ENCODE data around the gene SLC29A3.
"Not testable (repeated sequence)": the region's sequence is repeated elsewhere in the genome, so short reads cannot be mapped to it uniquely, and the experiment has no call there.

SLC29A3 gene

GRCh38 chr10:71319042-71319799 is at the start of gene SLC29A3:
Gene SLC29A3, plus strand, starts transcription at chr10:71319259. Its CDS starts 51 bp downstream, at chr10:71319310.
- DNase-seq (ENCODE audit: low read depth in 4 of 4, low spot score in 1 of 4) = peak; percentile 42 to 82 (median 76)

GRCh38 chr10:71269301-71270288 is 49.5 kb upstream of the SLC29A3 start:
- DNase-seq (ENCODE audit: low read depth in 4 of 4, low spot score in 1 of 4) = no peak

DNA sequence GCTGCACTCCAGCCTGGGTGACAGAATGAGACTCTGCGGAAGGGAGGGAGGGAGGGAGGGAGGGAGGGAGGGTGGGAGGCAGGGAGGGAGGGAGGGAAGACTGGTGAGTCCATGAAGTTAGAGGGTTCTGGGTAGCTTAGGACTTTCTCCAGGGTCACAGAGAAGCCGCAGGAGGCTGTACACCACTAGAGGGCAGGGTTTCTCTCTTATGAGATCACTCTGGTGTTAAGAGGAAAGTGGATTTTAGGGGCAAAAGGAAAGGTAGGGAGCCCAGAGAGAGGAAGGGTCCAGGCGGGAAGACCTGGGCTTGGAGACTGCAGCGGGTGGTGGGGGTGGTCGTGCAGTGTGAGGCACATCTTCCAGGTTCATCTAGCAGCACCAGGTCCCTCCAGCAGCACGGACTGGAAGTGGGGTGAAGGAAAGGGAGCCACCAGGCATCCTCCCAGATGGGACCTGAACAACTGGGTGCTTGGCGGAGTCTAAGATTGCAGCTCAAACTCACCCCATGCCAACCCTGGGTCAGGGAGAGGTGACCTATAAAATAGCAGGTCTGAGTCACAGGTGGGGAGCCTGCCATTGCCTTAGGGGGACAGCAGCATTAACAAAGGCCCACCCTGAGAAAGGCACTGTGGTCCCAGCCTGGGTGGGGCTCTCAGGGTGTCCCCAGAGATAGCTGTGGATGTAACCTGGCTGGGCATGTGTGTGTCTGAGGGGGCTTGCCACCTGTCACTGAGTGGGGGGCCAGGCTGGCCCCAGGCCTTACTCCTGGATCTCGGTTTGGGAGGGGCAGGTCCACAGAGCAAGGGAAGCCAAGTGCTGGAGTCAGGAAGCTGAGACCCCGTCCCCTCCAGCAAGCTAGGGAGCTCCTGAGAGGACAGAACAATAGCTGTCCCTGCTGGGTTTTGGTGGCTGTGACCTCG is 48.5 kb upstream of the SLC29A3 start:
- DNase-seq (ENCODE audit: low read depth in 4 of 4, low spot score in 1 of 4) = peak in 2 of 4 experiments; percentile 4 to 11

DNA sequence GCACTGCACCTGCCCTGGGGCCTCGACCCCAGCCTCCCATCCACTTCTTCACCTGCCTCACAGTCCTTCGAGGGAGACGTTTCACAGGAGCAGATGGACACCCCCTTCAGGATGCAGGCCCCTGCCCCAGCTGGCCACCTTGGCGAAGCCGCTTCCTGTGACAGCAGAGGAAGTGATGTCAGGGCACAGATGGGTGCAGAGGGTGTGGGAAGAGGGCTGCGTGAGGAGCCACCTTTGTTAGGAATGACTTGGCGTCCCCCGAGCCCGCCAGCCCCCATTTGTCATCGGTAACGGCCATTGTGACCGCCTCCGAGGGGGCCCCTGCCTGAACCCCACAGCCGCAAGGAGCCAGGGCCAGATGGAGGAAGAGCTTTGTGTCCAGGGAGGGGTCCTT is 47.4 kb upstream of the SLC29A3 start:
- DNase-seq (ENCODE audit: low read depth in 4 of 4, low spot score in 1 of 4) = no peak

- DNase-seq (ENCODE audit: low read depth in 4 of 4, low spot score in 1 of 4) = no peak
Measured at GRCh38 chr10:71272056-71272771, 46.8 kb upstream of the SLC29A3 start.

- not testable (repeated sequence) for DNase-seq (ENCODE audit: low read depth in 4 of 4, low spot score in 1 of 4)
Measured at GRCh38 chr10:71272974-71273373, 46.1 kb upstream of the SLC29A3 start.

DNA sequence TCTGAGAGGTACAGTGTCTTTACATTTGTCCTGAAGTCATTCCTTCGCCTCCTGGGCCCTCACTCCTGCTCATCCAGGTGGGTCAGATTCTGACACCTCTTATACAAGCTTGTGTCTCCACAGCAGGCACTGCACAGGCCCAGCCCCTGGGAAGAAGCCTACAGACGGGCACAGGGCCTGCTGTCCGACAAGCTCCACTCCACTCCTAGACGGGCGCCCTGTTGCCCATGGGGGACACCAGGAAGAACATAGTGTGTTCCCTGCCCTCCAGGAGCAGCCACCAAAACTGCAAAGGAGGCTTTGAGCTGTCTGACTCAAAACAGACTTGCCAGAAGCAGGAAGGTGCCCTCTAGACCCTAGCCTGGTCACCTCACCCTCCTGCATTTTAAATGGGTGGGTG is 45.6 kb upstream of the SLC29A3 start:
- no peak for DNase-seq (ENCODE audit: low read depth in 4 of 4, low spot score in 1 of 4)

GRCh38 chr10:71274901-71275796 is 43.9 kb upstream of the SLC29A3 start:
- no peak for DNase-seq (ENCODE audit: low read depth in 4 of 4, low spot score in 1 of 4)

DNA sequence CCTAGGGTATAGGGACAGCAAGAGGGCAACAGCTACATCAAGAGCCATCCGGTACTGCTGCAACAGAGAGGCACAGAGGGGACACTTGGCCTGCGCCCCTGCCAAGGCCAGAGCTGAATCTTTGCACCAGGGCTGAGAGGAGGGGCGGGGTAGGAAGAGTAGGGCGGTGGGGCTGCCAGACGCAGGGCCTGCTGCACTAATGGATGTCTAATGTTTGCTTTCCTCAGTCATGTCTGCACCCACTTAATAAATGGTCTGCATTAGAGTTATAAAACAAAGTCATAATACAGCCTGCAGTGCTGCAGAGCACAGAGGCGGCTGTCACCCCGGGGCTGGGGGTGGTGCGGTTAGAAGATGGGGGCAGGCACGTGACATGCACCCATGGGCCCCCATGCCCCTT is 42.2 kb upstream of the SLC29A3 start:
- DNase-seq (ENCODE audit: low read depth in 4 of 4, low spot score in 1 of 4) = no peak

DNA sequence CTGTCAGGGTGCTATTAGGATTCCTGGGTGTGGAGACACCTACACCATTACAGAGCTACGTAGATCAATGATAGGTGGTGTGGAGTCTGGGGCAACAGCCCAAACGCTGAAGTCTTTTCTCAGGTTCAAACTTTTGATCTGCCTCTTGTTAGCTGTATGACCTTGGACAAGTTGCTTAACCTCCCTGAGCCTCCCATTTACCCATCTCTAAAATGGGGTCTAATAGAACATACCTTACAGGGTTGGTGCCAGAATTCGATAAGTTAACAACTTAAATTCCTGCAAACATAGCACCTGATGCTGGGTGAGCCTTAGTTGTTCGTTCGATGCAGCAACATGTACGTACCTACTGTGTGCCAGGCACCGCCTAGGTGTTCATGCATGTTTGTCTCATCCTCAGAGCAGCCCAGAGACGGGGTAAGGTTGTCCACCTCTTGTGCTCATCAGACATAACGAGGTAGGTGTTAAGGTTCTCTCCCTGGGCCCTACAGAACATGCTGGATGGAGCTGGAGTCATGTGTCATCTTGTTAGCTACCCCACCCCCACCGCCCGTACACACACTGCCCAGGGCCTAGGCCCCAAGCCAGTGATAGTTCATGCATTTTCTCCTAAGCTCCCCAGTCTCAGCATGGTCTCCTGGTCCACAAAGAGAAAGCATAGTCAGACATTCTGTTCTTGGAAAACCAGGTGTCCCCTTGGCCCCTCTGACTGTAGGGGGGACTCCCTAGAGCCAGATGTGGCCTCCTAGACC is 41.0 kb upstream of the SLC29A3 start:
- DNase-seq (ENCODE audit: low read depth in 4 of 4, low spot score in 1 of 4) = no peak

DNA sequence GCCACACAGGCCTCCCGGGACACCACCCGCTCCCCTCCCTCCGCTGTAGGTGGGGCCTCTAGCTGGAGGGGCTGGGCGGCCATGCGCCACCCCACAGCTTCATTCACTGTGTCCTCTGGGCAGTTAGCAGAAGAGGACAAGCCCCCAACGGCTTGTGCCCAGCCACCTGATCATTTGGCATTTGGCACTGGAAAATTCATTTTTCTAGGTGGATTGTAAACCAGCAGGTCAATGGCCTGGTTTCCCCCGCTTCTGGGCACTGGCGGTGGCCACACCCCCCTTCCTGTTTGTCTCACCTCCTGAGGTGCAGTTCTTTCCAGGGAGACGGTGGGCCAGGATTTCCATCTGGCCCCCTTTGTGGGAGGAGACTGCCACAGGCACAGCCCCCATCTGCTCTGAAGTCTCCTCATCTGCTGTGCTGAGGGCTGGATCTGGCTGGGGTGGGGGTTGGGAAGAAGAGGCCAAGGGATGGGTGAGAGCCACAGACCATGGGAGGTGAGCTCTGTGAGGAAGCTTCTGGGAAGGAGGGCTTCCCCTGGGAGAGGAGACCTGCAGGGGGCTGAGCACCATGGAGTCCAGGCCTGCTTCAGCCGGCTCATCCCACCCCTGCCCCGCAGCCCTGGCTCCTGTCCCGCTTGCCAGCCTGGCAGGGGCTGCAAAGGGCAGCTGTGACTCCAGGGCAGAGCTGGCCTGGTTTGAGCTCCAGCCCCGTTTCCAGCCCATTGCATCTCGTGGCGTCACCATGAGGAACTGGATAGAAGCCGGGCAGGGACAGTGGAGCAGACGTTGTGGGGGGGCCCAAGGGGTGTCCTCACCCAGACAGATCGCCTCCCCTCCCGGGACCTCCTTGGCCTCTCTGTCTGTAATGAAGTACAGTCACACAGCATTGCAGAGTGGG is 40.1 kb upstream of the SLC29A3 start:
- DNase-seq (ENCODE audit: low read depth in 4 of 4, low spot score in 1 of 4) = no peak

- DNase-seq (ENCODE audit: low read depth in 4 of 4, low spot score in 1 of 4) = no peak
Measured at GRCh38 chr10:71279590-71280170, 39.4 kb upstream of the SLC29A3 start.

DNA sequence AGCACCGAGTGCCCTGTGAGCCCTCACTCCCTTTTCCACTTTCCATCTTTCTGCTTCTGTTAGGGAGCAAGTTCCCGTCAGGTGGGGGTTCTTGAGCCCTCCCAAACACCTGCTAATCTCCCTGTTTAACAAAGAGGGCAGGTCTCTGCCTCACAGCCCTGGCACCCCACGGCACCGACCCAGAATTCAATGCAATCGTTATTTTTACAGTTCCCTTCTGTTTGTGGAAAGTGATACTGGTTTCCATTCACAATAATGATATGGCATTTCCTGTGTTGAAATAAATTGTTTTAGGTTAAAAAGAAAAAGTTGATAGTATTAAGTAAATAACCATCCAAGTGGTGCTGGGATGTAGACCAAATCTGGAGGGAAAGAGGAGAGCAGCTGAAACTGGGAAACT is 38.8 kb upstream of the SLC29A3 start:
- DNase-seq (ENCODE audit: low read depth in 4 of 4, low spot score in 1 of 4) = no peak

GRCh38 chr10:71280825-71281224 is 38.2 kb upstream of the SLC29A3 start:
- no peak for DNase-seq (ENCODE audit: low read depth in 4 of 4, low spot score in 1 of 4)

GRCh38 chr10:71281646-71282322 is 37.3 kb upstream of the SLC29A3 start:
- no peak for DNase-seq (ENCODE audit: low read depth in 4 of 4, low spot score in 1 of 4)

- no peak for DNase-seq (ENCODE audit: low read depth in 4 of 4, low spot score in 1 of 4)
Measured at GRCh38 chr10:71282323-71282680, 36.8 kb upstream of the SLC29A3 start.

DNA sequence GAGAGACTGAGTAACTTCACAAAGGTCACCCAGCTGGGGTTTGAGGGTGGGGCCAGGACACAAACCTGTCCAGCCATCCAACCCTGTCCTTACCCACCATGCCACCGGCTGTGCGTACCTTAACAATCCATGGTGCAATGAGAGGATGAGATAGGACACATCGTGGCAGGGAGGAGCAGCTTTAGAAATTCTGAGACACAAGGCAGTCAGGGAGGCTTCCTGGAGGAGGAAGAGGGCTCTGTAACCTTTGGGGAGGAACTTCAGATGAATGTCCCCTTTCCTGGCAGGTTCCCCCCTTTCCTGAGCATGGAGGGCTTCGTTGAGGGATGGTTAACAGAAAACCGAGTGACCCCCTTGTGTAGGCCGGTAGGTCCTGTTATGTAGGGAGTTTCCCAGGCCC is 35.6 kb upstream of the SLC29A3 start:
- DNase-seq (ENCODE audit: low read depth in 4 of 4, low spot score in 1 of 4) = no peak
